HG03159 (cell line): ENCODE data around the gene STAG2.
"Not testable (repeated sequence)": the region's sequence is repeated elsewhere in the genome, so short reads cannot be mapped to it uniquely, and the experiment has no call there.

Source experiments
- ATAC-seq: cut with Tn5 transposase; IDR thresholded peaks from one replicate; pipeline ENCODE4 v1.9.1; 2021; ENCODE audit warnings: mild to moderate bottlenecking, moderate library complexity; ENCODE audit not compliant: unreplicated experiment

Gene STAG2

GRCh38 chrX:123961268-123962005 is at the start of gene STAG2:
STAG2 (plus strand) TSS chrX:123961706; CDS start chrX:124022628, 60,922 bp downstream.
- ATAC-seq = no peak

GRCh38 chrX:123917069-123917468 is 44.4 kb upstream of the STAG2 start:
- no peak for ATAC-seq

DNA sequence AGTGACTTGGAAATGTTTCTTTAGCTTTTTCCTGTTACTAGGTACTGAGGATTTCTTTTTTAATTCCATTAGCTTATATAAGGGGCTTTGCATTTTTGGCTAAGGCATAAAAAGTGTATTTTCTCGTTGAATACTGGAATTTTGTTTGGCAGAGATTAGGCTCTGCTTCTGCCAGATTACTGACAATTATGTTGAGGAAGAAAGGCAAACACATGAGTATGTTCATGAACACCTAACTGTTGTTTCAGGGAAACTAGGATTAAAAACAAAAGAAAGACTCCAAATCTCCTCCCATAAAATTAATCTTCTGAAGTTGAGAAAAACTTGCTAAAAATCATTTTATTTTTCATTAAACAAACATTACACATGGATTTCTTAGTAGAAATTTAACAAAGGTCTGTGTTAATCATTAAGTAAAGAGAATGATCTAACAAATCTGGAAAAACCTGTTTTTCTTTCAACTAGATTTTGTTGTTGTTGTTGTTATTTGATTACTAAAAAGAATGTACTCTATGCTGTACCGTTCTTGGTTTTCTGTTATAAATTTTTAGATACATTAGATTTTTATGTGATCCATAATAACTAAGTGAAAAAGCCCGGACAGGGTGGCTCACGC is 43.3 kb upstream of the STAG2 start:
- ATAC-seq = no peak

- no peak for ATAC-seq
Observed at GRCh38 chrX:123920105-123920785, 41.3 kb upstream of the STAG2 start.

DNA sequence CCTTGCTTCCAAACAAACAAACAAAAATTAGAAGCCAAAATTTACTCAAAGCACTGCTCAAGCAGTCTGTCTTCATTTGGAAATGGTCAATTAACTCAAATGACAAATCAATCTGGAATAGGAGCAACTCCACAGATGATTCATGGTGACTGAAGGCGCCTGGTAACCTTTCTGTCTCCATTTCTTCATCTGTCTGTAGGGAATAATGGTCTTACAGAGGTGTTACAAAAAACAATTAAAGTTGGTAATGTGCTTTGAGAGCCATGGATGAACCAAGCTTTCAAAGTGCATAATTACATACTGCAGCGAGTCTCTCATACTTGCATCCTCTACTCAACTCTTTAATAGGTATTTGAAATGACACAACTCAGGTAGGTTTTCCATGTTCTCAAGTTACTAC is 38.3 kb upstream of the STAG2 start:
- ATAC-seq = no peak

DNA sequence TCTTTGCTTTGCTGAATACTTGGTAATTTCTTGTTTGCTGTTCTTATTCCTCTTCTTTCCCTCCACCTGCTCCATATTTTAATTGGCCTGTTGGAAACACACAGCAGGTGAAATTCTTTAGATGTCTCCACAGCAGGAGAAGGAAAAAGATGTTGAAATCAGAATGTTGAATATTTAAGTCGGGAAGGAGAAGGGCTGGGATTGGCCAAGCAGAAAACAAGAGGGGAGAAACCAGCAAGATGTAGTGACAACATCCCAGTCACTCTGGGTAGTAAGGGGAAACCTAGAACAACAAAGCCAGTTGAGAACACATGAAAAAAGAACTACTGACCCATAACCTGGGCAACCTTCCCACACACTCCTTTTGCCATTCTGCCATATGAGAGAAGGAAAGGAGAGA is 37.3 kb upstream of the STAG2 start:
- no peak for ATAC-seq

GRCh38 chrX:123927845-123928244 is 33.7 kb upstream of the STAG2 start:
- no peak for ATAC-seq

DNA sequence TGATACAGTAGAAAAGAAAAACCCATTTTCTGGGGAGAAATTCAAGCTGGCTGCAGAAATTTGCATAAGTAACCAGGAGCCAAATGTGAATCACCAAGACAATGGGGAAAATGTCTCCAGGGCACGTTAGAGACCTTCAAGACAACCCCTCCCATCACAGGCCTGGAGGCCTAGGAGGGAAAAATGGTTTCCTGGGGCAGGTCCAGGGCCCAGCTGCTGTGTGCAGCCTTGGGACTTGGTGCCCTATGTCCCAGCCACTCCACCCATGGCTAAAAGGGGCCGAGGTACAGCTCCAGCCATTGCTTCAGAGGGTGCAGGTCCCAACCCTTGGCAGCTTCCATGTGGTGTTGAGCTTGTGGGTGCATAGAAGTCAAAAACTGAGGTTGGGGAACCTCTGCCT is 29.5 kb upstream of the STAG2 start:
- ATAC-seq = not testable (repeated sequence)

- ATAC-seq = no peak
Observed at GRCh38 chrX:123943074-123943473, 18.4 kb upstream of the STAG2 start.

DNA sequence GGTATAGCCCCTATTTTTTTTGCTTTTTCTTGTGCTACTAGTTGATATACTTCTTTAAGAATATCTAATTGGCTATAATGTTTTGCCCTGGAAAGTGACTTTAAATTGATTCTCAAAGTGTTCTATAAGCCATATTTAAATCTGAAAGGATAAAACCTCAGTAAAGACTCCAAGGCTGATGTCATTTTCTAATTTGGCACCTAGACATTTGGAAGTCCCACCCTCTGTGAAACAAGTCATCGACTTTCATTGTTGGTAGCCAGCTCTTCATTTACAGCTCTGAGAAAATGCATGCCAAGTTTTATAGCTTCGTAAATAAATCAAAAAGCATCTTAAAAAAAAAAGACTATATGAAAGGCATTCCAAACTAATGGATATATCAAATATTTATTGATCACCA is 18.0 kb upstream of the STAG2 start:
- ATAC-seq = no peak

GRCh38 chrX:123949846-123950245 is 11.7 kb upstream of the STAG2 start:
- ATAC-seq = no peak

GRCh38 chrX:123959281-123960063 is 2.0 kb upstream of the STAG2 start:
- peak; percentile 1 for ATAC-seq

DNA sequence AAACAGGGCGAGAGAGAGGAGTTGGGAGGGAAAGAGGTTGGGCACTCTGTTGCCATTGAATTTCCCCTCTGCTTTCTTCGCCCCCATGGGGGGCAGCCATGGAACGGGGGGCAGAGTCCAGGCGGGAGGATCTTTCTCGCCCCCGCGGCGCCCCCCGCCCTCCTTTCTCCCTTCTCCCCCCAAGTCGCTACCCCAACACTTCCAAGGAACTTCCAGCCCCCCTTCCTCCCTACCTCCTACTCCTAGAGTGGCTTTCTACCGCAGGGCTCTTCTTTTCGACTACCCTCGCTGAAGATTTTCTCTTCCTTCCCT is 594 bp upstream of the STAG2 start:
- ATAC-seq = no peak

GRCh38 chrX:123962006-123962467 is 531 bp downstream of the STAG2 start:
- ATAC-seq = no peak

- ATAC-seq = peak; percentile 43
Observed at GRCh38 chrX:123962794-123963373, 1.4 kb downstream of the STAG2 start.

- ATAC-seq = no peak
Observed at GRCh38 chrX:123964156-123964834, 2.8 kb downstream of the STAG2 start.

GRCh38 chrX:123965712-123966111 is 4.2 kb downstream of the STAG2 start:
- no peak for ATAC-seq

DNA sequence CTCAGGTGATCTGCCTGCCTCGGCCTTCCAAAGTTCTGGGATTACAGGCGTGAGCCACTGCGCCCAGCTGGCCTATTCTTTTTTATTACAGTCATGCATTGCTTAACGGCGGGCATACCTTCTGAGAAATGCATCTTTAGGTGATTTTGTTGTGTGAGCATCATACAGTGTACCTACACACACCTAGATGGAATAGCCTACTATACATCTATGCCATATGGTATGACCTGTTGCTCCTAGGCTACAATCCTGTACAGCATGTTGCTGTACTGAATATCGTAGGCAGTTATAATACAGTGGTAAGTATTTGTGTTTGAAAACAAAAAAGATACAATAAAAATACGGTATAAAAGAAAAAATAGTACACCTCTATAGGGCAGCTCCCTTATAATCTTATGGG is 6.0 kb downstream of the STAG2 start:
- no peak for ATAC-seq

- ATAC-seq = no peak
Observed at GRCh38 chrX:123968383-123969050, 7.0 kb downstream of the STAG2 start.

GRCh38 chrX:123971982-123972381 is 10.5 kb downstream of the STAG2 start:
- no peak for ATAC-seq
